ENCODE measurements around the gene GNAQ.

- TF ChIP-seq CTCF (IDR thresholded peaks at IDR 0.05) (no peak), POLR2A (IDR thresholded peaks at IDR 0.05) (no peak)
These were observed 177.9 kb downstream of the GNAQ start for GRCh38 chr9:77853716-77854115.
